SK-N-SH treated with all-trans-retinoic acid at 6 μM for 48 hours (cell line): ENCODE data around the gene SYNE3.

Experiments used
- ARNTL ChIP-seq: fragments of 450-650 bp; formaldehyde crosslinking; IDR thresholded peaks from 2 replicates; pipeline ENCODE4 v1.5.0; 2020; ENCODE audit warnings: low read depth, mild to moderate bottlenecking, moderate library complexity, borderline replicate concordance
- CREB5 ChIP-seq: fragments of 250-450 bp; sonication (Bioruptor Pico); IDR thresholded peaks from 2 replicates; pipeline ENCODE4 v1.5.1; 2020; ENCODE audit warnings: low read depth, mild to moderate bottlenecking, moderate library complexity
- CSRNP3 ChIP-seq: fragments of 250-450 bp; sonication (Bioruptor Pico); IDR thresholded peaks from 2 replicates; pipeline ENCODE4 v1.5.1; 2021; ENCODE audit warnings: mild to moderate bottlenecking, moderate library complexity
- GLIS3 ChIP-seq: fragments of 250-450 bp; sonication (Bioruptor Pico); IDR thresholded peaks from 2 replicates; pipeline ENCODE4 v1.5.0; 2020; ENCODE audit warnings: mild to moderate bottlenecking, moderate library complexity
- ISL1 ChIP-seq: fragments of 250-450 bp; sonication (Bioruptor Pico); IDR thresholded peaks from 2 replicates; pipeline ENCODE4 v2.1.2; 2022; ENCODE audit warnings: mild to moderate bottlenecking, moderate library complexity
- RARB ChIP-seq: fragments of 250-450 bp; sonication (Bioruptor Pico); IDR thresholded peaks from 2 replicates; pipeline ENCODE4 v1.8.0; 2021; ENCODE audit warnings: mild to moderate bottlenecking, moderate library complexity
- TCF4 ChIP-seq: fragments of 250-450 bp; sonication (Bioruptor Pico); IDR thresholded peaks from 2 replicates; pipeline ENCODE4 v1.8.0; 2021; ENCODE audit warnings: mild to moderate bottlenecking, moderate library complexity, borderline replicate concordance

GRCh38 chr14:95495076-95495475, 21.4 kb downstream of the SYNE3 start:
- TF ChIP-seq CSRNP3 (CRISPR knock-in tag) (no peak), CREB5 (CRISPR knock-in tag) (no peak), TCF4 (no peak), ARNTL (no peak), RARB (CRISPR knock-in tag) (no peak), GLIS3 (no peak), ISL1 (no peak)
